Body of pancreas (tissue), 4 donors: Measurements from ENCODE around the gene PNKP. TPM values are rescaled to one million over a fixed set of nuclear protein-coding genes. Genes with fewer than 3 reads are reported as not detected.

Experiments used
- ATAC-seq: fragments of 150-250 bp; one replicate; pipeline ENCODE4 v1.9.1; 2016
- DNase-seq, 4 donors: peaks; one replicate each; pipeline ENCODE4 v3.0.0-alpha.2; 2019
- H3K27ac ChIP-seq, 4 donors: fragments of 200-600 bp; sonication (generic); 1 replicate in 3 of 4; 2 replicates in 1 of 4; pipeline versions ENCODE4 v1.5.1 to v1.6.1; 2016 to 2019; ENCODE audit warnings: mild to moderate bottlenecking in 1 of 4, mixed read lengths in 1 of 4, moderate library complexity in 1 of 4
- H3K27me3 ChIP-seq, 2 donors: fragments of 200-600 bp; sonication (generic); one replicate each; pipeline ENCODE4 v1.6.0; 2016; ENCODE audit warnings: mild to moderate bottlenecking in 1 of 2
- H3K36me3 ChIP-seq, 2 donors: fragments of 200-600 bp; sonication (generic); replicated peaks in 1 of 2; 2 replicates each; pipeline ENCODE4 v1.5.1; 2016; ENCODE audit warnings: low read depth in 2 of 2; ENCODE audit not compliant: insufficient read depth in 1 of 2
- H3K4me1 ChIP-seq: fragments of 200-600 bp; sonication (generic); one replicate; pipeline ENCODE4 v1.6.0; 2016
- H3K4me3 ChIP-seq, 2 donors: fragments of 200-600 bp; sonication (generic); 1 replicate in 1 of 2; 2 replicates in 1 of 2; pipeline ENCODE4 v1.5.1; 2016 to 2019
- H3K9me3 ChIP-seq, 3 donors: fragments of 200-600 bp; sonication (generic); 1 replicate in 2 of 3; 2 replicates in 1 of 3; pipeline ENCODE4 v1.5.1; 2016
- CTCF ChIP-seq, 7 experiments: fragments of 450-650 bp in 4 of 7; fragments of 200-600 bp in 3 of 7; sonication (generic) in 3 of 7; IDR thresholded peaks; one replicate each; pipeline ENCODE4 v1.5.1; 2016 to 2019; ENCODE audit warnings: antibody characterized with exemption in 7 of 7
- POLR2A ChIP-seq, 3 donors: fragments of 450-650 bp; IDR thresholded peaks; one replicate each; pipeline ENCODE4 v1.6.1; 2016; ENCODE audit warnings: antibody characterized with exemption in 3 of 3, mild to moderate bottlenecking in 2 of 3
- WGBS, 2 donors: methylation state at CpG; one replicate each; pipeline ENCODE4 v1.1.5; 2017; 5-methylcytosine and 5-hydroxymethylcytosine counted together
- intact Hi-C: fragments of 100-400 bp; cut with DNase I; formaldehyde crosslinking; loops from one replicate; pipeline ENCODE4 v1.15.1; 2023
- total RNA-seq, 2 donors: library from RNA; depleted of rRNA; stranded (reverse); fragments of >200 nt; gene quantifications; one replicate each; pipeline ENCODE4 v1.1.0, GENCODE V29; 2016

The PNKP gene
- total RNA-seq, result 100 to 1,000 TPM in 1 of 2 donors, 10 to 100 TPM in 1; 59.7 to 122 TPM

- 0 to 1% methylated on average over 37 to 65 of the region's 65 CpGs for WGBS, 2 donors
- Histone ChIP-seq H3K4me1 (peaks cover 53% of the 10 kb centered on the region), H3K4me3 (peak within 1 kb of the TSS; percentile 62 to 77), H3K27me3 (no peaks in the 10 kb centered on the region), H3K9me3 (no peaks in the 10 kb centered on the region), H3K27ac (peak within 1 kb of the TSS; percentile 75 to 93 (median 90)), H3K36me3 (peaks cover 0 to 4% of the 10 kb centered on the region in 2 donors)
- intact Hi-C loops, result no loop called here
- TF ChIP-seq CTCF (IDR thresholded peaks at IDR 0.05) (no peak), POLR2A (IDR thresholded peaks at IDR 0.05) (peak; percentile 37 to 79 (median 76))
- ATAC-seq (peak; percentile 48), DNase-seq (peak; percentile 80 to 90 (median 87))
Measured at GRCh38 chr19:49866933-49867782, at the start of gene PNKP. TSS of gene PNKP (minus strand) at chr19:49867576. CDS start at chr19:49867204, 372 bp downstream.

GRCh38 chr19:49915271-49915670, 47.9 kb upstream of the PNKP start:
- Histone ChIP-seq H3K4me3 (no peak overlapping the region), H3K36me3 (no peaks in the 10 kb centered on the region), H3K27ac (no peak overlapping the region), H3K9me3 (no peaks in the 10 kb centered on the region), H3K27me3 (no peaks in the 10 kb centered on the region), H3K4me1 (no peaks in the 10 kb centered on the region)
- WGBS, 2 donors, result 96 to 97% methylated on average over 6 of the region's 6 CpGs
- no peak for ATAC-seq
- TF ChIP-seq POLR2A (IDR thresholded peaks at IDR 0.05), result no peak
- no peak for TF ChIP-seq CTCF (IDR thresholded peaks at IDR 0.05)
- intact Hi-C loops, result no loop called here
- DNase-seq, result no peak

- no peaks in the 10 kb centered on the region for H3K4me1 ChIP-seq
- TF ChIP-seq POLR2A (IDR thresholded peaks at IDR 0.05) (no peak), CTCF (IDR thresholded peaks at IDR 0.05) (no peak)
- ATAC-seq, result no peak
- peaks cover 0 to under 1% of the 10 kb centered on the region in 2 donors for H3K36me3 ChIP-seq
- no peak overlapping the region for H3K4me3 ChIP-seq
- H3K27me3 ChIP-seq, result no peaks in the 10 kb centered on the region
- intact Hi-C loops, result no loop called here
- 88 to 92% methylated on average over 10 of the region's 10 CpGs for WGBS, 2 donors
- DNase-seq, result no peak
- no peaks in the 10 kb centered on the region for H3K9me3 ChIP-seq
- H3K27ac ChIP-seq, result no peak overlapping the region
Measured at GRCh38 chr19:49913720-49914119, 46.3 kb upstream of the PNKP start.

- Histone ChIP-seq H3K27ac (no peak overlapping the region), H3K36me3 (peaks cover 0 to 6% of the 10 kb centered on the region in 2 donors), H3K27me3 (no peaks in the 10 kb centered on the region), H3K9me3 (no peaks in the 10 kb centered on the region), H3K4me1 (no peaks in the 10 kb centered on the region), H3K4me3 (no peak overlapping the region)
- intact Hi-C loops, result no loop called here
- TF ChIP-seq CTCF (IDR thresholded peaks at IDR 0.05) (no peak), POLR2A (IDR thresholded peaks at IDR 0.05) (no peak)
- no peak for ATAC-seq
- 88 to 93% methylated on average over 12 to 21 of the region's 21 CpGs for whole genome bisulfite sequencing, 2 donors
- DNase-seq, result no peak
Measured at GRCh38 chr19:49912965-49913685, 45.7 kb upstream of the PNKP start.
